Peyer's patch (tissue), 4 donors: ENCODE results near the gene ITGAV. TPM values are rescaled to one million over a fixed set of nuclear protein-coding genes. Genes with fewer than 3 reads are reported as not detected.

Experiments used
- DNase-seq, 3 donors: peaks; one replicate each; pipeline ENCODE4 v3.0.0-alpha.2; 2017 to 2019
- H3K27ac ChIP-seq, 4 donors: fragments of 200-600 bp; sonication (generic); one replicate each; pipeline ENCODE4 v1.5.1; 2016 to 2019
- H3K27me3 ChIP-seq, 2 donors: fragments of 200-600 bp; sonication (generic); one replicate each; pipeline ENCODE4 v1.5.1; 2019
- H3K36me3 ChIP-seq, 3 donors: fragments of 200-600 bp; sonication (generic); one replicate each; pipeline ENCODE4 v1.5.1; 2016 to 2019
- H3K4me1 ChIP-seq, 4 donors: fragments of 200-600 bp; sonication (generic); one replicate each; pipeline ENCODE4 v1.5.1; 2016 to 2019
- H3K4me3 ChIP-seq, 4 donors: fragments of 200-600 bp; sonication (generic); 1 replicate in 3 of 4; 2 replicates in 1 of 4; pipeline ENCODE4 v1.5.1; 2016 to 2019; ENCODE audit warnings: mild to moderate bottlenecking in 1 of 4
- H3K9me3 ChIP-seq, 4 donors: fragments of 200-600 bp; sonication (generic); one replicate each; pipeline ENCODE4 v1.5.1; 2016 to 2019; ENCODE audit warnings: mild to moderate bottlenecking in 1 of 4
- POLR2A ChIP-seq, 2 donors: fragments of 450-650 bp; IDR thresholded peaks; one replicate each; pipeline ENCODE4 v1.5.1; 2017; ENCODE audit warnings: antibody characterized with exemption in 2 of 2, mild to moderate bottlenecking in 2 of 2, moderate library complexity in 2 of 2
- total RNA-seq, 4 donors: library from RNA; depleted of rRNA; stranded (reverse); fragments of >200 nt; gene quantifications; one replicate each; pipeline ENCODE4 v1.1.0, GENCODE V29; 2016
- TF ChIP-seq, protein P1 (sequence below), 6 experiments: fragments of 450-650 bp in 4 of 6; fragments of 200-600 bp in 2 of 6; sonication (generic) in 1 of 6; IDR thresholded peaks; one replicate each; pipeline ENCODE4 v1.5.1; 2017 to 2019; ENCODE audit warnings: antibody characterized with exemption in 6 of 6, mild to moderate bottlenecking in 3 of 6, moderate library complexity in 1 of 6

Gene ITGAV
- total RNA-seq, 4 donors from 2014 or later: 28.1 to 35.9 (median 31.2) TPM

DNA sequence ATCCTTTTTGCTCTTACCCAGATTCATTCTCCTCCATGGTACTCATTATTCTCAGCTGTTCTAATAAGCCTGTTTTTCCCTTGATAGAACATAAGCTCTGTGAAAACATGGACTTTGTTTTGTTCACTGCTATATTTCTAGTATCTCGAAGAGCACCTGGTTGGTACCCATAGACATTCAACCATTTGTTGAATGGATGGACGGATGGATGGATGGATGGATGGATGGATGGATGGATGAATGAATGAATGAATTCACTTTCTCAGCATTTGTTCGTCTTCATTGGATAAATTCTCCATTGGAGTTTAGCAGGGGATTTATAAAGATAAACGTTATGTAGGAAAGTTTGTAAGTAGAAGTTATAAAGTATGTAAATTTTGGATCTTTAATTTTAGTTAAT is 106.9 kb downstream of the ITGAV start:
- no peak overlapping the region for H3K4me3 ChIP-seq
- H3K36me3 ChIP-seq: no peaks in the 10 kb centered on the region
- no peaks in the 10 kb centered on the region for H3K9me3 ChIP-seq
- DNase-seq: no peak
- TF ChIP-seq POLR2A (IDR thresholded peaks at IDR 0.05): no peak
- TF ChIP-seq, protein P1, sequence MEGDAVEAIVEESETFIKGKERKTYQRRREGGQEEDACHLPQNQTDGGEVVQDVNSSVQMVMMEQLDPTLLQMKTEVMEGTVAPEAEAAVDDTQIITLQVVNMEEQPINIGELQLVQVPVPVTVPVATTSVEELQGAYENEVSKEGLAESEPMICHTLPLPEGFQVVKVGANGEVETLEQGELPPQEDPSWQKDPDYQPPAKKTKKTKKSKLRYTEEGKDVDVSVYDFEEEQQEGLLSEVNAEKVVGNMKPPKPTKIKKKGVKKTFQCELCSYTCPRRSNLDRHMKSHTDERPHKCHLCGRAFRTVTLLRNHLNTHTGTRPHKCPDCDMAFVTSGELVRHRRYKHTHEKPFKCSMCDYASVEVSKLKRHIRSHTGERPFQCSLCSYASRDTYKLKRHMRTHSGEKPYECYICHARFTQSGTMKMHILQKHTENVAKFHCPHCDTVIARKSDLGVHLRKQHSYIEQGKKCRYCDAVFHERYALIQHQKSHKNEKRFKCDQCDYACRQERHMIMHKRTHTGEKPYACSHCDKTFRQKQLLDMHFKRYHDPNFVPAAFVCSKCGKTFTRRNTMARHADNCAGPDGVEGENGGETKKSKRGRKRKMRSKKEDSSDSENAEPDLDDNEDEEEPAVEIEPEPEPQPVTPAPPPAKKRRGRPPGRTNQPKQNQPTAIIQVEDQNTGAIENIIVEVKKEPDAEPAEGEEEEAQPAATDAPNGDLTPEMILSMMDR (IDR thresholded peaks at IDR 0.05): no peak
- H3K27me3 ChIP-seq: no peaks in the 10 kb centered on the region
- no peak overlapping the region for H3K27ac ChIP-seq
- peaks cover 0 to 7% (median 2%) of the 10 kb centered on the region in 4 donors for H3K4me1 ChIP-seq

DNA sequence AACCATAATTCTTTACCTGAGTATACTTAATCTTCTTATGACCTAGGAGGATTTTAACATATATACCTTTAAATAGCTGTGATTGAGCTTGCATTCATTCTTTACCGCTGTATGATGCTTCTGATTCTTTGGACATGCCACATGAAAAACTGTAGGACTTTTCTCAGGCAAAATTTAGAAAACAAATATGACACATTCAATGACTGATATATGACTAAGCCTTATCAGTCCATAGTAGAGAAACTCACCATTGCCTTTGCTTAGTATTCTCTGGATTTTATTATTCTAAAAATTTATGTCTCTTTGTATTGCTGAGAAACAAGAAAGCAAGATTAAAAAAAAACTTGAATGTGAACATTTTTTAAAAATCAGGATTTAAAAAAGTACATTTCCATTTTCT is 107.7 kb downstream of the ITGAV start:
- DNase-seq: no peak
- TF ChIP-seq POLR2A (IDR thresholded peaks at IDR 0.05): no peak
- TF ChIP-seq, protein P1 (IDR thresholded peaks at IDR 0.05): no peak
- no peaks in the 10 kb centered on the region for H3K36me3 ChIP-seq
- no peaks in the 10 kb centered on the region for H3K9me3 ChIP-seq
- H3K27me3 ChIP-seq: no peaks in the 10 kb centered on the region
- H3K4me3 ChIP-seq: no peak overlapping the region
- no peak overlapping the region for H3K27ac ChIP-seq
- peaks cover 0 to 7% (median 2%) of the 10 kb centered on the region in 4 donors for H3K4me1 ChIP-seq

DNA sequence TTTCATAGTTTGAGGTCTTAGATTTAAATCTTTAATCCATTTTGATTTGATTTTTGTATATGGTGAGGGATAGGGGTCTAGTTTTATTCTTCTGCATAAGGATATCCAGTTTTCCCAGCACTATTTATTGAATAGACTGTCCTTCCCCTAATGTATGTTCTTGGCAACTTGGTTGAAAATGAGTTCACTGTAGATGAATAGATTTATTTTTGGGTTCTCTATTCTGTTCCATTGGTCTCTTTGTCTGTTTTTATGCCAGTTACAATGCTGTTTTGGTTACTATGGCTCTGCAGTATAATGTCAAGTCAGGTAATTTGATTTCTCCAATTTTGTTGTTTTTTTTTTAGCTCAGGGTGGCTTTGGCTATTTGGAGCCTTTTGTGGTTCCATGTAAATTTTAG is 109.9 kb downstream of the ITGAV start:
- Histone ChIP-seq H3K4me1 (no peaks in the 10 kb centered on the region), H3K36me3 (no peaks in the 10 kb centered on the region), H3K27me3 (no peaks in the 10 kb centered on the region), H3K27ac (no peak overlapping the region), H3K4me3 (no peak overlapping the region), H3K9me3 (no peaks in the 10 kb centered on the region)
- DNase-seq: no peak
- TF ChIP-seq, protein P1 (IDR thresholded peaks at IDR 0.05): no peak
- TF ChIP-seq POLR2A (IDR thresholded peaks at IDR 0.05): no peak

DNA sequence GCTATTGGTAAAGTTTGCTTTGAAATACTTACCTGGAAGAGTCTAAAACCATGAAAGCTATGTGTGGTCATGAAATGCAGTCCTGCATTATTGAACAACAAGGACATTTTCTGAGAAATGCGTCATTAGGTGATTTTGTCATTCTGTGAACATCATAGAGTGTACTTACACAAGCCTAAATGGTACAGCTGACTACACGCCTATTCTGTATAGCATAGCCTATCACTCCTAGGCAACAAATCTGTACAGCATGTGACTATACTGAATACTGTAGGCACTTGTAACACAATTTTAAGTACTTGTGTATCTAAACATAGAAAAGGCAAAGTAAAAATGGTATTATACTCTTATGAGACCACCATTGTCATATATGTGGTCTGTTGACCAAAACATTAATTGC is 112.2 kb downstream of the ITGAV start:
- Histone ChIP-seq H3K4me1 (no peaks in the 10 kb centered on the region), H3K9me3 (no peaks in the 10 kb centered on the region), H3K4me3 (no peak overlapping the region), H3K27me3 (no peaks in the 10 kb centered on the region), H3K36me3 (no peaks in the 10 kb centered on the region), H3K27ac (no peak overlapping the region)
- DNase-seq: no peak
- TF ChIP-seq, protein P1 (IDR thresholded peaks at IDR 0.05): no peak
- TF ChIP-seq POLR2A (IDR thresholded peaks at IDR 0.05): no peak

DNA sequence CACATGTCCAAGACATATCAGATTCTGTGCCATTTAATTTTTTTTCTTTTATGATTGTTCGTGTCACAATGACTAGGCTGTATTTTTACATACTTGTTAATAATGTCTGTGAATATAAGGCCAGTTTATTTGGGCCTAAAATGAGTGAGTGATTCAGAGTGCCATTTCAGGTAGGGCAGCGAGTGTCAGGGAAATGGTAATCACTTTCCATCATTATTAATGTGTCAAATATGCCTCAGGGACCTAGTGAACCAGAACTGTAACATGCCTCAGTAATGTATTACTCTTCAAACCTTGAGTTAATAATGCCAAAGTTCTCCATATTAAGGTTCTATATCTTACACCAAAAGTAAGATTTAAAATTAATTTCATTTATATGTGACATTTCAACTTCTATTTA is 112.6 kb downstream of the ITGAV start:
- H3K27me3 ChIP-seq: no peaks in the 10 kb centered on the region
- no peaks in the 10 kb centered on the region for H3K4me1 ChIP-seq

More for the DNA sequence above, 112.6 kb downstream of the ITGAV start:
- DNase-seq: no peak
- Histone ChIP-seq H3K27ac (no peak overlapping the region), H3K4me3 (no peak overlapping the region), H3K9me3 (no peaks in the 10 kb centered on the region), H3K36me3 (no peaks in the 10 kb centered on the region)
- TF ChIP-seq, protein P1 (IDR thresholded peaks at IDR 0.05): no peak
- no peak for TF ChIP-seq POLR2A (IDR thresholded peaks at IDR 0.05)
